GM21390 (cell line): ENCODE data around the gene CYP3A7.
"Not testable (repeated sequence)": the region's sequence is repeated elsewhere in the genome, so short reads cannot be mapped to it uniquely, and the experiment has no call there.

Experiments used
- ATAC-seq: cut with Tn5 transposase; IDR thresholded peaks from one replicate; pipeline ENCODE4 v1.9.1; 2021; ENCODE audit not compliant: unreplicated experiment

The CYP3A7 gene

GRCh38 chr7:99734987-99735386 lies at the start of gene CYP3A7:
CYP3A7 (minus strand) TSS chr7:99735196; CDS start chr7:99735093, 103 bp downstream.
- ATAC-seq: no peak

GRCh38 chr7:99784007-99784406 lies 49.0 kb upstream of the CYP3A7 start, which contains the start of gene CYP3A4:
CYP3A4 (minus strand) TSS chr7:99784184; CDS start chr7:99784081, 103 bp downstream.
- no peak for ATAC-seq

DNA sequence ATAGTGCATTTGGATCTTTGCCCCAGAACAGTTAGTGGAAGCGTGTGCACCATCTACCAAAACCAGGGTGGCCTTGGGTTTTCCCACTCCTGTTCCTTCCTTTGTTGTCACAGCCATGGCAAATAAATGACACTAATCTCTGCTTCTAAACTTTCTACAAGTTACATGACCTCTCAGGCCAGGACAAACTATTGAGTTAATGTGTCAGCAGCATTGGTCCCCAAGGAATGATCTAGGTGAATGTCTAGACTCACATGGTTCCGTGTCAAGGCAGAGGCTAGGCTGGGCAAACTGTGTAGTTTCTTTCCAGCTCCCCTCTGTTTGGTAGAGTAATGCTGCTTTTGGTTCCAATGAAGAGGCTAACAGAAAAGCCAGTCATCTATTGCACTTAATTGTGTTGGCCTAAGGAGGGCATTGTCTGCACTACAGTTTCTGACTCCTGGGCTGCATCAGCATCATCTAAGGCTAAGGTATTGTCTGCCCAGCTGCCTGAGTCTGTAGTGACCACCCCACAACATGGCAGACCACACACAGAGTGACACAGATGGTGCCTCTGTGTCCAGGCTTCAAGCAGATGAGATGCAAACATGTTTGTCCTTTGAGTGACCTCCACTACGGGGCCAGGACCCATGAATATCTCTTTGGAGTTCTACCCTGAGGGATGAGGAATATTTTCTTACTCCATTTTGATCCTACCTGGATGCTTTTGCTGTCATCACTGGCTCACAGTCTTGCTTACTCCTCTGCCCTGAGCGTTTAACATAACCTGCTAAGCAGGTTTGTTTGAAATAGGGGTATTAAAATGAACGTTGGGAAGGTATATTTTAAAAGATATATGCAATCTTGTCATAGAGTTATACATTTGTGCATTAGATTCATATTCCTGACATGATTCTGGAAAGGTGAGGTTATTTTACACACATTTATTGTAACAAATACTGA lies 47.3 kb upstream of the CYP3A7 start:
- ATAC-seq: no peak

- no peak for ATAC-seq
These were observed 45.6 kb upstream of the CYP3A7 start for GRCh38 chr7:99780588-99780987.

- ATAC-seq: no peak
These were observed 45.0 kb upstream of the CYP3A7 start for GRCh38 chr7:99779949-99780348.

- no peak for ATAC-seq
These were observed 43.9 kb upstream of the CYP3A7 start for GRCh38 chr7:99778880-99779279.

GRCh38 chr7:99773395-99773794 lies 38.4 kb upstream of the CYP3A7 start:
- not testable (repeated sequence) for ATAC-seq

DNA sequence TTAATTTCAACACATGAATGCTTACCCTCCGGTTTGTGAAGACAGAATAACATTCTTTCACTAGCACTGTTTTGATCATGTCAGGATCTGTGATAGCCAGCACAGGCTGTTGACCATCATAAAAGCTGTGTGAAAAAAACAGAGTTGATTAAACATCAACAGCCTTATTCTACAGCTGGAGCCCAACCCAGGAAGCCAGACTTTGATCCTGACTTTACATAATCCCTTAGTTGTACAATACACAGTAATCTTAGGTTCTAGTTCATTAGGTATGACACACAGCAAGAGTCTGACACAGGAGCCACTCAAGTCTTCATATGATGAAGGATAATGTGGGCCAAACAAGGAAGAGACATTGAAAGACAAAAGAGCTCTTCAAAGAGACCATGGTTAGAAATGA lies 37.6 kb upstream of the CYP3A7 start:
- ATAC-seq: no peak

- ATAC-seq: not testable (repeated sequence)
These were observed 34.5 kb upstream of the CYP3A7 start for GRCh38 chr7:99769494-99769893.

- no peak for ATAC-seq
These were observed 33.5 kb upstream of the CYP3A7 start for GRCh38 chr7:99768471-99768870.

DNA sequence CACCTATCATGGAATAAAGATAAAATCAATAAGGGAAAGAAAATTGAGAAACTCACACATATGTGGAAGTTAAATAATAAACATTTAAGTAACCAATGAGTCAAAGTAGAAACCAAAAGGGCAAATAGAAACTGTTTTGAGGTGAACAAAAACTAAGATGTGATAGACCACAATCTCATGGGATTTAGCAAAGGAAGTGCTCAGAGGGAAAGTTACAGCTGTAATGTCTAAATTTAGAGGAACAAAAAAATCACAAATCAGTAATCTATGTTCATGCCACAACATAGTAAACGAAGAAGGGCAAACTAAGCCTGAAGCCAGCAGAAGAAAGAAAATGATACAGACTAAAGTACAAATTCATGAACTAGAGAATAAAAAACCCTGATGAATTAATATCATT lies 32.7 kb upstream of the CYP3A7 start:
- ATAC-seq: peak; percentile 84

GRCh38 chr7:99766484-99767099 lies 31.6 kb upstream of the CYP3A7 start:
- ATAC-seq: no peak

DNA sequence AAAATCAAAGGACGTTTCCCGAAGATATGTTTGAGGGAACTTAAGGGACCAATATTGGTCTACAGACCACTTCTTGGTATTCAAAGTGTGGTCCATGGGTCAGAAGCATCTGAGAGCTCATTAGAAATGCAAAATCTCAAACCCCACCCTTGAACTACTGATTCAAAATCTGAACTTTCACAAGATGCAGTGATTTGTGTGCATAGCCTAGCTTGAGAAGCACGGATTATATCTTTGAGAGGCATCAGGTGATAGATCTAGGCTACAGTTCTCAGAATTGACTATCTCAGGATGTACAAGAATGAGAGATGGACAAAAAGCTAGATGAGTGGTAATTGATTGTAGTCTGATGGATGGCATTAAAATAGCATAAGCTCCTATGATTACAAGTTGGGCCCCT lies 29.5 kb upstream of the CYP3A7 start:
- ATAC-seq: no peak

GRCh38 chr7:99762680-99763327 lies 27.8 kb upstream of the CYP3A7 start:
- no peak for ATAC-seq

- no peak for ATAC-seq
These were observed 20.1 kb upstream of the CYP3A7 start for GRCh38 chr7:99755085-99755484.

- no peak for ATAC-seq
These were observed 17.4 kb upstream of the CYP3A7 start for GRCh38 chr7:99752356-99752755.

DNA sequence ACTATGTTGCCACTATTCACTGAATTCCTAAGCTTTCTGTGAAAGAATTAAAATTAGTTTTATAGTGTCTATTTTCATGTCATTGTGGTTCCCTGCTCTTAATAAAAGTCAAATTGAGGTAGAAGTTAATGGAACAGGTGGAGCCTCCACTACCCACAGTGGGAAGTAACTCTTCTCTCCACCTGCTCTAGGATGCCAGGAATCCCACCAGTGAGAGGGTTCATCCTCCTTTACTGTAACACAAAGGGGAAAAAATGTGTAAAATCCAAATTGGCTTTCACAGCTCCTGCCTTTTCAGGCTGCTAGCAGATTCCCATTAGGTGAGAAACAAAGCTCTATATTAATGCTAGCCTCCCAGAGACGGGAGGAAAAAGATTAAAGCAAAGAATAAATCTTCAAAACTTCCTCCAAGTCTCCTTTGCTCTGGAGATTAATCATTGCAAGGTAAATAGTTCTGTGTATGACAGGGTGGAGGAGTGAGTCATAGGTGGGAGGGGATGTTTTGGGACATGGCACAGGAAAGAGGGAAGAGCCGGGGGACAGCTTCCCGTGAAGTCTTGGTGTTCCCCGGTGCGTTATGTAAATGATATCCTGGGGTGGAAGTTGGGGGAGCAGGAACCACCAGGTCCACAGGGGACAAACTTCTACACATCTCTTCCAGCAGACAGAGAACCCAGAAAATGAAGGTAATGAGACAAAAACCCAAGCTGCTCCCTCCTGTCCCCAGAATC lies 16.5 kb upstream of the CYP3A7 start:
- ATAC-seq: not testable (repeated sequence)

DNA sequence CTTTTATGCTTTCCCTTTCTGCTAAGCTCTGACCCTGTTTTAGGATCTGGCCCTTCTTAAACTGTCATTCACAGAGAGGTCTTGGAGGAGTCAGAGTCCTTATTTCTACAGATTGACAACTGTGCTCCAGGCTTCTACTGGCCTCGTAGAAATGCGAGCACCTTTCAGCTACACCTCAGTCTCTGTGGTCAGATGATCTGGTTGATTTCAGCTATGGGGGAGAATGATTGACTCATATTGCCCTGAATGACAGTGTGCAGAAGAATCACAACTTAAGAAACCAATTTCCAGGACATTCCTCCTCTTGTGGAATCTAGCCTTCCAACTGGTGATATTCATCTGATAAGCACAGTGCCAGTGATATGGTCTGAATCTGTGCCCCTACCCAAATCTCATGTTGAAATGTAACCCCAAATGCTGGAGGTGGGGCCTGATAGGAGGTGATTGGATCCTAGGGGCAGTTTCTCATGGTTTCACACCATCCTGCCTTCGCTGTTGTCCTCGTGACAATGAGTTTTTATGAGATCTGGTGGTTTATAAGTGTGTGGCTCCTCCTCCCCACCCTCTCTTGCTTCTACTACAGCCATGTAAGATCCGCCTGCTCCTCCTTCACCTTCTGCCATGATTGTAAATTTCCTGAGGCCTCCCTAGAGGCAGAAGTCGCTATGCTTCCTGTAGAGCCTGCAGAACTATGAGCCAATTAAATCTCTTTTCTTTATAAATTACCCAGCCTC lies 14.0 kb upstream of the CYP3A7 start:
- ATAC-seq: no peak

DNA sequence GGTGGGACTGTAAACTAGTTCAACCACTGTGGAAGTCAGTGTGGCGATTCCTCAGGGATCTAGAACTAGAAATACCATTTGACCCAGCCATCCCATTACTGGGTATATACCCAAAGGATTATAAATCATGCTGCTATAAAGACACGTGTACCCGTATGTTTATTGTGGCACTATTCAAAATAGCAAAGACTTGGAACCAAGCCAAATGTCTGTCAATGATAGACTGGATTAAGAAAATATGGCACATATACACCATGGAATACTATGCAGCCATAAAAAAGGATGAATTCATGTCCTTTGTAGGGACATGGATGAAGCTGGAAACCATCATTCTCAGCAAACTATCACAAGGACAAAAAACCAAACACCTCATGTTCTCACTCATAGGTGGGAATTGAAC lies 11.9 kb upstream of the CYP3A7 start:
- ATAC-seq: not testable (repeated sequence)

- ATAC-seq: not testable (repeated sequence)
These were observed 10.4 kb upstream of the CYP3A7 start for GRCh38 chr7:99745395-99745794.
